Esophagus muscularis mucosa (tissue), 4 donors: ENCODE measurements around the gene OR51B2.

Experiments
- EP300 ChIP-seq: sonication (generic); formaldehyde crosslinking; IDR thresholded peaks from one replicate; pipeline ENCODE4 v1.6.1; 2017; ENCODE audit warnings: antibody characterized with exemption
- POLR2A ChIP-seq: fragments of 450-650 bp; IDR thresholded peaks from one replicate; pipeline ENCODE4 v1.6.1; 2017; ENCODE audit warnings: antibody characterized with exemption, moderate library complexity, mild to moderate bottlenecking, low read depth
- POLR2AphosphoS5 ChIP-seq, 2 donors: sonication (generic); formaldehyde crosslinking; IDR thresholded peaks; one replicate each; pipeline ENCODE4 v1.6.1; 2017; ENCODE audit warnings: antibody characterized with exemption in 2 of 2
- TF ChIP-seq, protein P1 (sequence below), 3 experiments: fragments of 200-600 bp in 2 of 3; fragments of 450-650 bp in 1 of 3; sonication (generic) in 2 of 3; IDR thresholded peaks; one replicate each; pipeline ENCODE4 v1.5.1; 2017 to 2019; ENCODE audit warnings: antibody characterized with exemption in 3 of 3, mild to moderate bottlenecking in 2 of 3, moderate library complexity in 1 of 3

DNA sequence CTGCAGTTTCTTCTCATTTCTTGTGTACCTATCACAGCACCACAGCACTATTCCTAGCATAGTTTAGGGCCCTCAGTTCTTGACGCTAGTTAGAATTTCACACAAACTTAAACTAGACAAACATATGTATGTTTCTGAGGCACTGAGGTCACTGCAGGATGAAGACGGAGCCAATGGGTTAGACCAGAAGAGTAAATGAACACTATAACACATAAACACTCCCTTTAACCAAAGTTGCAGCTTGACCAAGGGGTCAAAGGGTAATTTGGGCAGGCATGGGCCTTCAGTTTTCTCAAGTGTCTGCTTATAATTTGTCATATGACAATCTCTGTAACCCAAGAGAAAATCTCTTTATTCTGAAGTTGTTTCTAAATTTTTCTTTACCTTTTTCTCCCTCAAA is 41.5 kb downstream of the OR51B2 start:
- TF ChIP-seq, protein P1, sequence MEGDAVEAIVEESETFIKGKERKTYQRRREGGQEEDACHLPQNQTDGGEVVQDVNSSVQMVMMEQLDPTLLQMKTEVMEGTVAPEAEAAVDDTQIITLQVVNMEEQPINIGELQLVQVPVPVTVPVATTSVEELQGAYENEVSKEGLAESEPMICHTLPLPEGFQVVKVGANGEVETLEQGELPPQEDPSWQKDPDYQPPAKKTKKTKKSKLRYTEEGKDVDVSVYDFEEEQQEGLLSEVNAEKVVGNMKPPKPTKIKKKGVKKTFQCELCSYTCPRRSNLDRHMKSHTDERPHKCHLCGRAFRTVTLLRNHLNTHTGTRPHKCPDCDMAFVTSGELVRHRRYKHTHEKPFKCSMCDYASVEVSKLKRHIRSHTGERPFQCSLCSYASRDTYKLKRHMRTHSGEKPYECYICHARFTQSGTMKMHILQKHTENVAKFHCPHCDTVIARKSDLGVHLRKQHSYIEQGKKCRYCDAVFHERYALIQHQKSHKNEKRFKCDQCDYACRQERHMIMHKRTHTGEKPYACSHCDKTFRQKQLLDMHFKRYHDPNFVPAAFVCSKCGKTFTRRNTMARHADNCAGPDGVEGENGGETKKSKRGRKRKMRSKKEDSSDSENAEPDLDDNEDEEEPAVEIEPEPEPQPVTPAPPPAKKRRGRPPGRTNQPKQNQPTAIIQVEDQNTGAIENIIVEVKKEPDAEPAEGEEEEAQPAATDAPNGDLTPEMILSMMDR (IDR thresholded peaks at IDR 0.05) = no peak
- no peak for TF ChIP-seq POLR2AphosphoS5 (IDR thresholded peaks at IDR 0.05)
- no peak for TF ChIP-seq POLR2A
- no peak for TF ChIP-seq EP300
